ENCODE results near the gene NCK2. TPM values are rescaled to one million over a fixed set of nuclear protein-coding genes. Genes with fewer than 3 reads are reported as not detected.

The NCK2 gene
- total RNA-seq, 1 experiment from 2014 or later: 49.2 TPM

GRCh38 chr2:105872830-105873229, 128.1 kb downstream of the NCK2 start:
- H3K14ac ChIP-seq (ENCODE audit: insufficient read depth, low read length): no peak overlapping the region
- no peak overlapping the region for H3K4ac ChIP-seq (ENCODE audit: low read depth, low read length)
- Mint-ChIP-seq H3K4me1 (peaks cover 16 to 32% of the 10 kb centered on the region in 2 experiments), H3K27me3 (ENCODE audit: low read depth) (no peaks in the 10 kb centered on the region; the same call in 1 of the 2 replicates), H3K27ac (peak overlapping the region in 1 of 3 experiments; percentile 12; a peak in 1 of 7 replicates), H3K9me3 (no peaks in the 10 kb centered on the region; a peak in 1 of 5 replicates), H3K4me3 (no peak overlapping the region), H3K36me3 (ENCODE audit: insufficient read depth in 1 of 3, low read depth in 3 of 3) (peaks cover under 1 to 10% (median 2%) of the 10 kb centered on the region in 3 experiments; a peak in 3 of 7 replicates)
- H3T11ph ChIP-seq (ENCODE audit: low read length): no peak overlapping the region
- H2BK20ac ChIP-seq (ENCODE audit: low read depth, low read length, poor library complexity, severe bottlenecking): no peak overlapping the region
- no peak overlapping the region for H4K8ac ChIP-seq (replicated peaks; ENCODE audit: insufficient read length, low read depth, low read length)
- no peak overlapping the region for H4K91ac ChIP-seq (ENCODE audit: insufficient read length, low read depth, low read length)
- H3K79me2 ChIP-seq (ENCODE audit: insufficient read depth, low read length): peaks cover 2% of the 10 kb centered on the region; the same call in 1 of the 2 replicates
- H3K4me2 ChIP-seq (ENCODE audit: insufficient read depth, insufficient read length, low read length): no peak overlapping the region
- no peak overlapping the region for H2BK15ac ChIP-seq (ENCODE audit: low read depth, low read length)
- H2BK120ac ChIP-seq (ENCODE audit: low read depth, low read length, poor library complexity, severe bottlenecking): no peak overlapping the region
- no peak overlapping the region for H3K56ac ChIP-seq (ENCODE audit: insufficient read length, low read depth, low read length)
- H2BK12ac ChIP-seq (ENCODE audit: insufficient read length, low read depth, low read length): no peak overlapping the region
- H3K79me1 ChIP-seq (ENCODE audit: insufficient read depth, low read depth, low read length, poor library complexity, severe bottlenecking): peaks cover 3% of the 10 kb centered on the region
- no peaks in the 10 kb centered on the region for H4K20me1 ChIP-seq (ENCODE audit: control insufficient read depth, insufficient read depth, insufficient read length)
- H3K9ac ChIP-seq (ENCODE audit: extremely low read depth, insufficient read length, low read length): no peak overlapping the region
- no peak overlapping the region for H4K5ac ChIP-seq (ENCODE audit: insufficient read length, low read depth, low read length)
- H2AFZ ChIP-seq (ENCODE audit: low read length): no peak overlapping the region
- WGBS (ENCODE audit: extremely low coverage, insufficient read length, low lambda C conversion rate): no CpG with 5 or more reads among the region's 7 CpGs
- no peak overlapping the region for H2BK5ac ChIP-seq (ENCODE audit: insufficient read length, low read length)
- H2AK5ac ChIP-seq (ENCODE audit: insufficient read length, low read length): no peak overlapping the region
- H3K18ac ChIP-seq (ENCODE audit: insufficient read length, low read depth, low read length): no peak overlapping the region
- no peaks in the 10 kb centered on the region for H3K23me2 ChIP-seq (ENCODE audit: insufficient read length, low read depth, low read length, poor library complexity, severe bottlenecking)
- no peaks in the 10 kb centered on the region for H3K9me3 ChIP-seq (ENCODE audit: control insufficient read depth, low read depth, low read length)
- H3K27ac ChIP-seq (ENCODE audit: insufficient read length, low read depth, low read length): no peak overlapping the region
- no peaks in the 10 kb centered on the region for H3K27me3 ChIP-seq (ENCODE audit: insufficient read depth, low read length)
- H3K23ac ChIP-seq (ENCODE audit: insufficient read length, low read depth, low read length): no peak overlapping the region
- DNase-seq: no peak
- no peaks in the 10 kb centered on the region for H3K4me1 ChIP-seq (ENCODE audit: insufficient read depth, low read length)
- no peak for TF ChIP-seq CTCF (conservative IDR thresholded peaks at IDR 0.05)
